Measurements from ENCODE around the gene GRK4. TPM values are rescaled to one million over a fixed set of nuclear protein-coding genes. Genes with fewer than 3 reads are reported as not detected.

GRK4 gene
- total RNA-seq, 8 experiments from 2014 or later: 7.3 to 22.2 (median 14.2) TPM

Other genes starting within 250 kb of the GRK4 start
- gene TNIP2, start 207.2 kb upstream of the GRK4 start, total RNA-seq: 10 to 100 TPM; 10.5 to 42.8 (median 19.1) TPM
- gene SH3BP2, start 170.5 kb upstream of the GRK4 start, total RNA-seq: 10 to 100 TPM; 17.5 to 41.5 (median 24.1) TPM
- gene ADD1, start 119.7 kb upstream of the GRK4 start, total RNA-seq: 100 to 1,000 TPM; 104 to 214 (median 136) TPM
- 10 to 100 TPM in 7 of 8 experiments, 1 to 10 TPM in 1; 8.6 to 58.0 (median 18.4) TPM for gene NOP14, start 165 bp upstream of the GRK4 start, total RNA-seq
- gene HTT-AS, start 111.0 kb downstream of the GRK4 start, total RNA-seq: not detected
- gene HTT, start 111.1 kb downstream of the GRK4 start, total RNA-seq: 100 to 1,000 TPM in 1 of 8 experiments, 10 to 100 TPM in 7; 21.9 to 102 (median 30.1) TPM

All from motor neuron (in vitro differentiated cells).